ENCODE data around the gene TRIOBP. TPM values are rescaled to one million over a fixed set of nuclear protein-coding genes. Genes with fewer than 3 reads are reported as not detected.

Gene TRIOBP
- total and polyA plus RNA-seq, 2 donors (not counting 1 experiment from before 2014, with no cell fraction given), result 32.9 to 131 TPM

- Histone ChIP-seq H3K4me1 (ENCODE audit: control insufficient read depth, extremely low read depth, insufficient read depth, low read length) (peaks cover 11% of the 10 kb centered on the region), H3K36me3 (ENCODE audit: control insufficient read depth, insufficient read depth, low read length) (peaks cover 17% of the 10 kb centered on the region), H3K9me3 (ENCODE audit: control insufficient read depth, insufficient read depth, low read depth, low read length) (no peaks in the 10 kb centered on the region), H3K9ac (ENCODE audit: insufficient read depth, low read length) (no peak overlapping the region), H3K4me2 (ENCODE audit: extremely low read depth, insufficient read depth, low read length) (no peak overlapping the region), H2AFZ (ENCODE audit: low read length) (no peak overlapping the region), H3K79me2 (ENCODE audit: control insufficient read depth, insufficient read depth, low read length) (peaks cover 25% of the 10 kb centered on the region), H3K27ac (ENCODE audit: insufficient read depth, low read length) (peak overlapping the region; percentile 42), H3K27me3 (ENCODE audit: control insufficient read depth, insufficient read depth, low read length) (no peaks in the 10 kb centered on the region), H3K4me3 (replicated peaks in 1 of 4; ENCODE audit: control extremely low read depth in 1 of 4, insufficient read depth in 1 of 4, low read depth in 3 of 4, low read length in 4 of 4) (no peak overlapping the region), H4K20me1 (ENCODE audit: control insufficient read depth, extremely low read depth, insufficient read depth, low read length) (peaks cover 3% of the 10 kb centered on the region)
- TF ChIP-seq EZH2 (IDR thresholded peaks at IDR 0.05; ENCODE audit: low read length, missing control alignments), result no peak
- no peak for TF ChIP-seq CTCF (conservative IDR thresholded peaks at IDR 0.05 in 1 of 2, IDR thresholded peaks at IDR 0.05 in 1 of 2; ENCODE audit: low read depth in 1 of 2, low read length in 2 of 2)
- peak; percentile 28 to 72 for DNase-seq (ENCODE audit: low read depth in 2 of 2)
These were observed 15.8 kb upstream of the TRIOBP start for GRCh38 chr22:37681001-37681424.

GRCh38 chr22:37681556-37682049 is 15.2 kb upstream of the TRIOBP start:
- Histone ChIP-seq H3K9ac (ENCODE audit: insufficient read depth, low read length) (no peak overlapping the region), H3K4me3 (replicated peaks in 1 of 4; ENCODE audit: control extremely low read depth in 1 of 4, insufficient read depth in 1 of 4, low read depth in 3 of 4, low read length in 4 of 4) (no peak overlapping the region), H3K27me3 (ENCODE audit: control insufficient read depth, insufficient read depth, low read length) (no peaks in the 10 kb centered on the region), H3K9me3 (ENCODE audit: control insufficient read depth, insufficient read depth, low read depth, low read length) (no peaks in the 10 kb centered on the region), H2AFZ (ENCODE audit: low read length) (no peak overlapping the region), H3K79me2 (ENCODE audit: control insufficient read depth, insufficient read depth, low read length) (peaks cover 20% of the 10 kb centered on the region), H3K4me2 (ENCODE audit: extremely low read depth, insufficient read depth, low read length) (no peak overlapping the region), H3K4me1 (ENCODE audit: control insufficient read depth, extremely low read depth, insufficient read depth, low read length) (peaks cover 11% of the 10 kb centered on the region), H3K27ac (ENCODE audit: insufficient read depth, low read length) (peak overlapping the region; percentile 42), H4K20me1 (ENCODE audit: control insufficient read depth, extremely low read depth, insufficient read depth, low read length) (peaks cover 3% of the 10 kb centered on the region), H3K36me3 (ENCODE audit: control insufficient read depth, insufficient read depth, low read length) (peaks cover 15% of the 10 kb centered on the region)
- peak; percentile 70 to 80 for DNase-seq (ENCODE audit: low read depth in 2 of 2)
- TF ChIP-seq EZH2 (IDR thresholded peaks at IDR 0.05; ENCODE audit: low read length, missing control alignments) (no peak), CTCF (conservative IDR thresholded peaks at IDR 0.05 in 1 of 2, IDR thresholded peaks at IDR 0.05 in 1 of 2; ENCODE audit: low read depth in 1 of 2, low read length in 2 of 2) (peak; percentile 85 to 91)

- H3K4me3 ChIP-seq (replicated peaks in 1 of 4; ENCODE audit: control extremely low read depth in 1 of 4, insufficient read depth in 1 of 4, low read depth in 3 of 4, low read length in 4 of 4), result no peak overlapping the region
- peaks cover 10% of the 10 kb centered on the region for H3K36me3 ChIP-seq (ENCODE audit: control insufficient read depth, insufficient read depth, low read length)
- no peaks in the 10 kb centered on the region for H3K9me3 ChIP-seq (ENCODE audit: control insufficient read depth, insufficient read depth, low read depth, low read length)
- H3K4me2 ChIP-seq (ENCODE audit: extremely low read depth, insufficient read depth, low read length), result no peak overlapping the region
- DNase-seq (ENCODE audit: low read depth in 2 of 2), result no peak
- H3K79me2 ChIP-seq (ENCODE audit: control insufficient read depth, insufficient read depth, low read length), result peaks cover 14% of the 10 kb centered on the region
- peaks cover 1% of the 10 kb centered on the region for H4K20me1 ChIP-seq (ENCODE audit: control insufficient read depth, extremely low read depth, insufficient read depth, low read length)
- TF ChIP-seq EZH2 (IDR thresholded peaks at IDR 0.05; ENCODE audit: low read length, missing control alignments) (no peak), CTCF (conservative IDR thresholded peaks at IDR 0.05 in 1 of 2, IDR thresholded peaks at IDR 0.05 in 1 of 2; ENCODE audit: low read depth in 1 of 2, low read length in 2 of 2) (no peak)
- peaks cover 8% of the 10 kb centered on the region for H3K4me1 ChIP-seq (ENCODE audit: control insufficient read depth, extremely low read depth, insufficient read depth, low read length)
- H2AFZ ChIP-seq (ENCODE audit: low read length), result no peak overlapping the region
- no peaks in the 10 kb centered on the region for H3K27me3 ChIP-seq (ENCODE audit: control insufficient read depth, insufficient read depth, low read length)
- H3K9ac ChIP-seq (ENCODE audit: insufficient read depth, low read length), result no peak overlapping the region
- H3K27ac ChIP-seq (ENCODE audit: insufficient read depth, low read length), result no peak overlapping the region
These were observed 11.8 kb upstream of the TRIOBP start for GRCh38 chr22:37684803-37685615.
